Mesenchymal stem cell (in vitro differentiated cells and primary cell): Measurements from ENCODE around the gene ZC3H13.

Experiments used
- DNase-seq: peaks from one replicate; pipeline ENCODE4 v3.0.0-alpha.2; 2013
- H2AFZ ChIP-seq: one replicate; pipeline ENCODE4 v1.6.1; 2013; ENCODE audit warnings: low read depth, mild to moderate bottlenecking, control low read depth, inconsistent platforms, low read length, moderate library complexity
- H2AK5ac ChIP-seq: 2 replicates; pipeline ENCODE4 v1.6.1; 2013; ENCODE audit warnings: low read length, moderate library complexity, mild to moderate bottlenecking, inconsistent platforms; ENCODE audit not compliant: severe bottlenecking
- H2BK120ac ChIP-seq: one replicate; pipeline ENCODE4 v1.6.1; 2013; ENCODE audit warnings: low read depth, mild to moderate bottlenecking, inconsistent platforms, low read length, moderate library complexity
- H2BK12ac ChIP-seq, 2 experiments: one replicate each; pipeline ENCODE4 v1.6.1; 2013; ENCODE audit warnings: inconsistent platforms in 2 of 2, low read length in 2 of 2, mild to moderate bottlenecking in 2 of 2, moderate library complexity in 2 of 2, control low read depth in 1 of 2
- H2BK15ac ChIP-seq: one replicate; pipeline ENCODE4 v1.6.1; 2013; ENCODE audit warnings: mild to moderate bottlenecking, low read depth, inconsistent platforms; ENCODE audit not compliant: poor library complexity, severe bottlenecking
- H2BK5ac ChIP-seq: 2 replicates; pipeline ENCODE4 v1.6.1; 2013; ENCODE audit warnings: low read depth, mild to moderate bottlenecking, low read length, control low read depth, inconsistent platforms; ENCODE audit not compliant: poor library complexity, severe bottlenecking
- H3K14ac ChIP-seq, 2 experiments: one replicate each; pipeline ENCODE4 v1.6.1; 2013; ENCODE audit warnings: inconsistent platforms in 2 of 2, low read length in 2 of 2, control low read depth in 1 of 2, mild to moderate bottlenecking in 1 of 2, moderate library complexity in 1 of 2
- H3K18ac ChIP-seq, 2 experiments: one replicate each; pipeline ENCODE4 v1.6.1; 2013; ENCODE audit warnings: inconsistent platforms in 2 of 2, low read length in 2 of 2, control low read depth in 1 of 2, low read depth in 1 of 2, mild to moderate bottlenecking in 1 of 2
- H3K23ac ChIP-seq, 2 experiments: one replicate each; pipeline ENCODE4 v1.6.1; 2013; ENCODE audit warnings: inconsistent platforms in 2 of 2, low read length in 2 of 2, mild to moderate bottlenecking in 2 of 2, moderate library complexity in 2 of 2, control low read depth in 1 of 2
- H3K27ac ChIP-seq: 2 replicates; pipeline ENCODE4 v1.5.1; 2013; ENCODE audit warnings: mild to moderate bottlenecking, moderate library complexity, low read length, control low read depth, inconsistent platforms; ENCODE audit not compliant: poor library complexity, severe bottlenecking
- H3K27me3 ChIP-seq, 2 experiments: 2 replicates each; pipeline versions ENCODE4 v1.6.1 to v1.7.0; 2013; ENCODE audit warnings: low read length in 2 of 2, mild to moderate bottlenecking in 2 of 2, moderate library complexity in 2 of 2, control low read depth in 1 of 2, inconsistent platforms in 1 of 2; ENCODE audit not compliant: control insufficient read depth in 1 of 2, insufficient read depth in 1 of 2
- H3K36me3 ChIP-seq, 2 experiments: 2 replicates each; pipeline versions ENCODE4 v1.6.1 to v1.7.0; 2013; ENCODE audit warnings: low read length in 2 of 2, control low read depth in 1 of 2, inconsistent platforms in 1 of 2, low read depth in 1 of 2, mild to moderate bottlenecking in 1 of 2; ENCODE audit not compliant: insufficient read depth in 2 of 2, control insufficient read depth in 1 of 2
- H3K4ac ChIP-seq, 2 experiments: one replicate each; pipeline ENCODE4 v1.6.1; 2013; ENCODE audit warnings: inconsistent platforms in 2 of 2, low read length in 2 of 2, mild to moderate bottlenecking in 2 of 2, moderate library complexity in 2 of 2, control low read depth in 1 of 2, low read depth in 1 of 2
- H3K4me1 ChIP-seq: 2 replicates; pipeline ENCODE4 v1.6.1; 2013; ENCODE audit warnings: low read depth, low read length, control low read depth; ENCODE audit not compliant: control insufficient read depth, insufficient read depth
- H3K4me2 ChIP-seq: 2 replicates; pipeline ENCODE4 v1.6.1; 2013; ENCODE audit warnings: low read length, mild to moderate bottlenecking, inconsistent platforms; ENCODE audit not compliant: poor library complexity, severe bottlenecking
- H3K4me3 ChIP-seq, 2 experiments: 2 replicates each; pipeline versions ENCODE4 v1.5.1 to v1.7.0; 2013; ENCODE audit warnings: low read length in 2 of 2, mild to moderate bottlenecking in 2 of 2, control low read depth in 1 of 2, low read depth in 1 of 2; ENCODE audit not compliant: insufficient read depth in 1 of 2
- H3K79me1 ChIP-seq: replicated peaks from 2 replicates; pipeline ENCODE4 v1.6.1; 2013; ENCODE audit warnings: mild to moderate bottlenecking, control low read depth, low read length, inconsistent platforms; ENCODE audit not compliant: poor library complexity, severe bottlenecking
- H3K9ac ChIP-seq: 2 replicates; pipeline ENCODE4 v1.7.0; 2013; ENCODE audit warnings: mild to moderate bottlenecking, low read length, moderate library complexity
- H3K9me3 ChIP-seq: 2 replicates; pipeline ENCODE4 v1.7.0; 2013; ENCODE audit warnings: mild to moderate bottlenecking, low read length; ENCODE audit not compliant: control insufficient read depth
- H4K8ac ChIP-seq: one replicate; pipeline ENCODE4 v1.6.1; 2013; ENCODE audit warnings: inconsistent platforms, mild to moderate bottlenecking, low read length, moderate library complexity
- H4K91ac ChIP-seq: one replicate; pipeline ENCODE4 v1.6.1; 2013; ENCODE audit warnings: mild to moderate bottlenecking, low read length, inconsistent platforms
- WGBS: methylation state at CpG from one replicate; pipeline ENCODE4 v1.1.7; 2013; ENCODE audit warnings: mixed read lengths; 5-methylcytosine and 5-hydroxymethylcytosine counted together

ZC3H13 gene

GRCh38 chr13:45930177-45930576 lies 122.4 kb downstream of the ZC3H13 start:
- H3K4me1 ChIP-seq, result peaks cover 5% of the 10 kb centered on the region
- H2BK5ac ChIP-seq, result no peak overlapping the region
- no peak overlapping the region for H3K9ac ChIP-seq
- H4K91ac ChIP-seq, result no peak overlapping the region
- no peak overlapping the region for H2AFZ ChIP-seq
- H3K23ac ChIP-seq, result no peak overlapping the region
- no peak overlapping the region for H3K14ac ChIP-seq
- H3K36me3 ChIP-seq, result no peaks in the 10 kb centered on the region
- no peak overlapping the region for H2AK5ac ChIP-seq
- no peak overlapping the region for H2BK120ac ChIP-seq
- no peak overlapping the region for H2BK12ac ChIP-seq
- no peak for DNase-seq
- no peaks in the 10 kb centered on the region for H3K9me3 ChIP-seq
- H4K8ac ChIP-seq, result no peak overlapping the region
- H3K27me3 ChIP-seq, result peaks cover 54 to 76% of the 10 kb centered on the region in 2 experiments
- H3K4me3 ChIP-seq, result no peak overlapping the region
- H2BK15ac ChIP-seq, result no peak overlapping the region
- no peak overlapping the region for H3K27ac ChIP-seq
- H3K79me1 ChIP-seq, result no peaks in the 10 kb centered on the region
- no peak overlapping the region for H3K18ac ChIP-seq
- H3K4ac ChIP-seq, result no peak overlapping the region
- WGBS, result 93% methylated on average over 7 of the region's 7 CpGs
- no peak overlapping the region for H3K4me2 ChIP-seq

- Histone ChIP-seq H3K4ac (no peak overlapping the region), H2BK12ac (no peak overlapping the region), H2AFZ (no peak overlapping the region), H4K91ac (no peak overlapping the region), H2BK5ac (no peak overlapping the region), H3K23ac (no peak overlapping the region), H3K27me3 (peaks cover 42 to 69% of the 10 kb centered on the region in 2 experiments), H3K9ac (no peak overlapping the region), H2BK120ac (no peak overlapping the region), H3K14ac (no peak overlapping the region), H3K4me2 (no peak overlapping the region), H2BK15ac (no peak overlapping the region), H3K27ac (no peak overlapping the region), H4K8ac (no peak overlapping the region), H3K4me3 (no peak overlapping the region), H3K18ac (no peak overlapping the region), H3K36me3 (no peaks in the 10 kb centered on the region), H3K4me1 (peaks cover 5% of the 10 kb centered on the region), H2AK5ac (no peak overlapping the region), H3K9me3 (no peaks in the 10 kb centered on the region), H3K79me1 (no peaks in the 10 kb centered on the region)
- WGBS, result 80% methylated on average over 1 of the region's 2 CpGs
- no peak for DNase-seq
These were observed 123.7 kb downstream of the ZC3H13 start for GRCh38 chr13:45928843-45929242.

DNA sequence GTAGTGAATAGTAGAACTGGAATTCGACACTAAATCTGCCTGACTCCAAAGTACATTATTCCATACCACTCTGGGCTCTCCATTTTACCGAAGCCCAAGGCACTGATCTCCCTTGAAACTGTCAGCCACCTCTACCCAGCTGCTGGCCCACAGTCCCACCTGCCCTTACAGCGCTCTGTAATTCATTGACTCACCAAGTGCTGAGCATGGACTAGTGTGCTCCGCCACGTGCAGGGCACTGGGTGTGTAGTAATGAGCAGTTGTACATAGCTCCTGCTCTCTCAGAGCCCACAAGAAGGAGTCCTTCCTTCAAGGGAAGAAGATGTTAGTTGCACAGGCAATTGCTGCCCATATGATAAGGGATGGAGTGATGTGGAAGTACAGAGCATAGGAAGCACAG lies 124.4 kb downstream of the ZC3H13 start:
- H3K9me3 ChIP-seq, result no peaks in the 10 kb centered on the region
- H3K4ac ChIP-seq, result no peak overlapping the region
- no peak overlapping the region for H3K14ac ChIP-seq
- no peak overlapping the region for H3K23ac ChIP-seq
- H3K9ac ChIP-seq, result no peak overlapping the region
- no peak overlapping the region for H3K18ac ChIP-seq
- peaks cover 5% of the 10 kb centered on the region for H3K4me1 ChIP-seq
- no peak overlapping the region for H4K91ac ChIP-seq
- no peak overlapping the region for H2BK15ac ChIP-seq
- no peak overlapping the region for H3K4me2 ChIP-seq
- H3K79me1 ChIP-seq, result no peaks in the 10 kb centered on the region
- no peak overlapping the region for H3K27ac ChIP-seq
- H2AFZ ChIP-seq, result no peak overlapping the region
- no peak overlapping the region for H4K8ac ChIP-seq
- 89% methylated on average over 5 of the region's 5 CpGs for WGBS
- no peak overlapping the region for H2BK120ac ChIP-seq
- H2AK5ac ChIP-seq, result no peak overlapping the region
- no peaks in the 10 kb centered on the region for H3K36me3 ChIP-seq
- H3K4me3 ChIP-seq, result no peak overlapping the region
- peaks cover 35 to 69% of the 10 kb centered on the region in 2 experiments for H3K27me3 ChIP-seq
- H2BK12ac ChIP-seq, result no peak overlapping the region
- H2BK5ac ChIP-seq, result no peak overlapping the region
- no peak for DNase-seq

DNA sequence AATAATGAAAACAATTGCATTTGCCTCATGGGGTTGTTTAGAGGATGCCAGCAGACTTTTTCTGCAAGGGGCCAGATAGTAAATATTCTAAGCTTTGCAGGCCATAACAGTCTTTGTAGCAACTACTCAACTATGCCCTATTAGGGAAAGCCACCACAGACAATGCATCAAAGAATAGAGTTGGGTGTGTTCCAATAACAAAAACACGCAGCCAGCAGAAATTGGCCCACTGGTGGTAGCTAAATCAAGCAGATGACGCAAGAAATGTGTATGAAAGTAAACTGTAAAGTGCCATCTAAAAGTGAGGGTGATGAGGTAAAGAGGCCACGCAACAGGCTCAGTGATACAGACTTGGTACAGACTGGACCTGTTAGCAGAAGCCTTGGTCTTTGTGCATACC lies 125.8 kb downstream of the ZC3H13 start:
- no peak for DNase-seq
- H2AFZ ChIP-seq, result no peak overlapping the region
- no peak overlapping the region for H4K91ac ChIP-seq
- H3K14ac ChIP-seq, result no peak overlapping the region
- WGBS, result 91% methylated on average over 3 of the region's 3 CpGs
- H2AK5ac ChIP-seq, result no peak overlapping the region
- H3K23ac ChIP-seq, result no peak overlapping the region
- H3K9ac ChIP-seq, result no peak overlapping the region
- H3K4ac ChIP-seq, result no peak overlapping the region
- no peaks in the 10 kb centered on the region for H3K79me1 ChIP-seq
- H3K36me3 ChIP-seq, result no peaks in the 10 kb centered on the region
- no peak overlapping the region for H3K27ac ChIP-seq
- H3K18ac ChIP-seq, result no peak overlapping the region
- H4K8ac ChIP-seq, result no peak overlapping the region
- H3K4me2 ChIP-seq, result no peak overlapping the region
- peaks cover 21 to 58% of the 10 kb centered on the region in 2 experiments for H3K27me3 ChIP-seq
- H3K4me3 ChIP-seq, result no peak overlapping the region
- no peak overlapping the region for H2BK5ac ChIP-seq
- peaks cover 5% of the 10 kb centered on the region for H3K4me1 ChIP-seq
- no peak overlapping the region for H2BK120ac ChIP-seq
- no peaks in the 10 kb centered on the region for H3K9me3 ChIP-seq
- no peak overlapping the region for H2BK12ac ChIP-seq
- H2BK15ac ChIP-seq, result no peak overlapping the region
